Activated naive CD8-positive, alpha-beta T cell treated with anti-CD3 and anti-CD28 coated beads for 36 hours (primary cell): ENCODE data around the gene FADS3. TPM values are rescaled to one million over a fixed set of nuclear protein-coding genes. Genes with fewer than 3 reads are reported as not detected.

ENCODE experiments used
- DNase-seq: peaks from one replicate; pipeline ENCODE4 v3.0.0; 2021
- H3K27ac Mint-ChIP-seq: one replicate; pipeline ENCODE4 v1.8.0; 2022; ENCODE audit warnings: mild to moderate bottlenecking, moderate library complexity, mixed read lengths
- H3K27me3 Mint-ChIP-seq: one replicate; pipeline ENCODE4 v1.8.0; 2022; ENCODE audit warnings: mild to moderate bottlenecking, mixed read lengths
- H3K36me3 Mint-ChIP-seq: one replicate; pipeline ENCODE4 v1.8.0; 2021; ENCODE audit warnings: mild to moderate bottlenecking, mixed read lengths
- H3K4me1 Mint-ChIP-seq: one replicate; pipeline ENCODE4 v1.8.0; 2021; ENCODE audit warnings: mixed read lengths
- H3K4me3 Mint-ChIP-seq: one replicate; pipeline ENCODE4 v1.8.0; 2022; ENCODE audit warnings: mild to moderate bottlenecking, moderate library complexity, mixed read lengths
- H3K9me3 Mint-ChIP-seq: one replicate; pipeline ENCODE4 v1.8.0; 2022; ENCODE audit warnings: mixed read lengths
- total RNA-seq, 2 experiments: library from RNA; stranded (reverse); gene quantifications; one replicate each; pipeline ENCODE4 v1.2.3, GENCODE V29; 2021

Gene FADS3
- total RNA-seq, 2 experiments from 2014 or later, result 5.7 to 6.4 TPM

DNA sequence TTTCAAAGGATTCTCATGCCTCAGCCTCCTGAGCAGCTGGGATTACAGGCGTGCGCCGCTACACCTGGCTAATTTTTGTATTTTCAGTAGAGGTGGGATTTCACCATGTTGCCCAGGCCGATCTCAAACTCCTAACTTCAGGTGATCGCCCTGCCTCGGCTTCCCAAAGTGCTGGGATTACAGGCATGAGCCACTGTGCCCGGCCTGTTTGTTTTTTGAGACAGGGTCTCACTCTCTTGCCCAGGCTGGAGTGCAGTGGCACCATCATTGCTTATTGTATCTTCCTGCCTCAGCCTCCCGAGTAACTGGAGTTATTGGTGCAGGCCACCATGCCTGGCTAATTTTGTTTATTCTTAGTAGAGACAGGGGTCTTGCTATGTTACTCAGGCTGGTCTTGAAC lies 55.2 kb downstream of the FADS3 start:
- Mint-ChIP-seq H3K27ac (no peak overlapping the region), H3K36me3 (peaks cover 26% of the 10 kb centered on the region), H3K4me1 (peaks cover 15% of the 10 kb centered on the region)

DNA sequence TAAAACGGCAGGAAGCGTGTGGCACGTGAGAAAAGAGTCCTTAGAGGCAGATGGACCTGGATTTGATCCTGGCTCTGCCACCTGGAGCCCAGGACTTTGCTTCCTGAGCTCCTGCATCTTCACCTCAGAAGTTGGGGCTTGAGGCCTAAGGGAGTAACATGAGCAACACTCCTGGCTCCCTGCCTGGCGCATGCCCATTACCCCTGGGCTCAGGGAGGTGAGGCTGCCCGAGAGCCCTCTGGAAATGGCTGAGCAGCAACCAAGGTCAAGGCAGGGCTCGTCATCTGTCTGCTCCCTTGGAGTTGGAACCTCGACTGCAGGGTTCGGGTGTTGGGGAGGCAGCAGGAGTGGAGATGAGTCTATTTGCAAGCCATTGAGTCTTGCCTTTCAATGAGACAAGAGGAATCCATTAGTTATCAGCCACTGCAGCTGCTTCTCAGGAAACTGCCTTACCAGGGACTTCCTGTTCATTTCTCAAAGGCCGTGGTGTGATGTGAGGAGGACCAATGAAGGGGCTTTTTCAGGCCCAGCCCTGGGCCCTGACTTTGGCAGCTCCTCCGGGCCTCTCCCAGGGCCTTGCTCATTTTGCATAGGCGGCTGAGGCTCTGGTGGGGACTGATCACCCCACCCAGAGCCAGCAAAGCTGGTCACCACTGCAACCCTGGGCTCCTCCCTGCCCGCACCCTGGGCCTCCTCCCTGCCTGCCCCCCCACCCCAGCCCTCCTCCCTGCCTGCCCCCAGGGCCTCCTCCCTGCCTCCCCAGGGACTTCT lies 56.9 kb downstream of the FADS3 start:
- Mint-ChIP-seq H3K36me3 (peaks cover 23% of the 10 kb centered on the region), H3K9me3 (no peaks in the 10 kb centered on the region), H3K4me1 (peaks cover 20% of the 10 kb centered on the region), H3K27me3 (peaks cover 19% of the 10 kb centered on the region), H3K27ac (peak overlapping the region; percentile 87), H3K4me3 (peak overlapping the region; percentile 7)
- DNase-seq, result peak; percentile 74

More for the DNA sequence above, 55.2 kb downstream of the FADS3 start:
- Mint-ChIP-seq H3K27me3 (peaks cover 5% of the 10 kb centered on the region), H3K4me3 (no peak overlapping the region), H3K9me3 (no peaks in the 10 kb centered on the region)
- no peak for DNase-seq

DNA sequence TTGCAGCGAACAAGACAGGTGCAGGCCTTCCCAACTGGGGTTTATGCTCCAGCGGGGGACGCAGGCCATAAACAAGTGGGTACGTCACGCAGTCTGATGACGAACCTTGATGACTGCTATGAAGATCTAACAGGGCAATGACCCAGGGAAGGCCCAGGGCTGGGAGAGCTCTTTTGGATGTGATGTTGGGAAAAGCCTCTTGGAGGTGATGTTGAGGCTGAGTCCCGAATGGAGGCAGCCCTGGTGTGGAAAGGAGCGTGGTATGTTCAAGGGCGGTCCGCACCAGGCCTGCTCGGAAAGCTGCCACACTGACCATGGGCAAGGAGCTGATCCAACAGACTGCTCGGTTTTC lies 57.4 kb downstream of the FADS3 start:
- peaks cover 26% of the 10 kb centered on the region for H3K36me3 Mint-ChIP-seq
- DNase-seq, result no peak
- no peak overlapping the region for H3K4me3 Mint-ChIP-seq
- H3K4me1 Mint-ChIP-seq, result peaks cover 23% of the 10 kb centered on the region
- H3K27me3 Mint-ChIP-seq, result peaks cover 24% of the 10 kb centered on the region
- no peaks in the 10 kb centered on the region for H3K9me3 Mint-ChIP-seq
- peak overlapping the region; percentile 87 for H3K27ac Mint-ChIP-seq

DNA sequence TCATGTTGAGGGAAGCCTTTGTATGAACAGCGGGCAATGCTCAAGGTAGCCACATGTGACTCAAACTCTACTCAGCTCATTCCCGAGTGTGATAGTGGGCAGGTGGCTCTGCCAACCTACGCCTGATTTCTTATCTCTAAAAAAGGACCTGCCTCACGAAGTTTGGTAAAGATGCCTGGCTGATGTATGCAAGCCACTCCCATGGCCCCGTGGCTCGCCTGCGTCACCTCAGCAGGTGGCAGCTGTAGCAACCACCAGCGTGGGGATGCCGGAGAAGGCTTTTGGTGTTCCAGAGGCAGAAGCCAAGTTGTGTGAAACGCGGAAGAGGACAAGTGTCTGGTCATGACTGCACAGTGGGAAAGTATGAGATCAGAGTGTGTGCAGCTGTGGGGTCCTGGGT lies 57.9 kb downstream of the FADS3 start:
- peak overlapping the region; percentile 87 for H3K27ac Mint-ChIP-seq
- peaks cover 23% of the 10 kb centered on the region for H3K4me1 Mint-ChIP-seq
- peaks cover 27% of the 10 kb centered on the region for H3K36me3 Mint-ChIP-seq
- H3K27me3 Mint-ChIP-seq, result peaks cover 24% of the 10 kb centered on the region
- no peak for DNase-seq
- H3K4me3 Mint-ChIP-seq, result no peak overlapping the region
- no peaks in the 10 kb centered on the region for H3K9me3 Mint-ChIP-seq

DNA sequence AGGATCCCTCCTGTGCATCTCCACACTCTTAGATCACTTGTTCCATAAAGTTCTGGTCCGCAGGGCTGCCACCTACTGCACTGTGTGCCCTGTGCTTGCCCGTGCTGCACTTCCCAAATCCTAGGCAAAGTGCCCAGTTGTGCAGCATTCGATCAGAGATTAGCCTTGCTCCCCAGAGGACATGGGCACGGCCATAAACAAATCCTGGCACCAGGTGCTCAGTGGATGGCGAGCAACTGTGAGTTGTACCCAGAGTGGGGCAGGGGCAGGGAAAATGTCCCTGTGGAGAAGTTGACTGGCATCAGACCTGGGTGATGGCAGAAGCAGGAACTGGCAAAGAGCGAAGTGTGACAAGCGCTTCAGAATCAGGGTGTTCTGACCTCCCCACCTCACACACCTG lies 58.6 kb downstream of the FADS3 start:
- H3K4me3 Mint-ChIP-seq, result no peak overlapping the region
- H3K4me1 Mint-ChIP-seq, result peaks cover 23% of the 10 kb centered on the region
- H3K27ac Mint-ChIP-seq, result no peak overlapping the region
- DNase-seq, result no peak
- H3K27me3 Mint-ChIP-seq, result peaks cover 24% of the 10 kb centered on the region
- H3K9me3 Mint-ChIP-seq, result no peaks in the 10 kb centered on the region
- peaks cover 27% of the 10 kb centered on the region for H3K36me3 Mint-ChIP-seq

DNA sequence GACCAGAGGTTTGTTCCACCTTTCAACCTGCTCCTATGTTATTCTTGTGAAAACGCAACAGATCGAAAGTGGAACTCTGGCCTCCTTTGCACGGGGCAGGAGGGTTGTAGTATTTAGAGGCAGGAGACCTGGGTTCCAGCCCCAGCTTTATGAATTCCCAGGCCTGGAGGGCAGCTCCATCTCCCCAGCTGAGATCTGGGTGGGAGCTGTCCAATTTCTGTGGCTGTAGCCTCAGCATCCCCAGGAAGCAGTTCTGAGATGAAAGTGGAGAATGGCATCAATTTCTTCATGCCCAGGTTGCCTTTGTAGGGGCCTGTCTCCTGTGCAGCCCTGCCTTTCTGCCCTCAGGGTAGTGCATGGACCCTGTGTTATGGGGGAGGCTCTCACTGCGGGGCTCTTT lies 59.1 kb downstream of the FADS3 start:
- H3K27ac Mint-ChIP-seq, result no peak overlapping the region
- H3K4me3 Mint-ChIP-seq, result no peak overlapping the region

DNA sequence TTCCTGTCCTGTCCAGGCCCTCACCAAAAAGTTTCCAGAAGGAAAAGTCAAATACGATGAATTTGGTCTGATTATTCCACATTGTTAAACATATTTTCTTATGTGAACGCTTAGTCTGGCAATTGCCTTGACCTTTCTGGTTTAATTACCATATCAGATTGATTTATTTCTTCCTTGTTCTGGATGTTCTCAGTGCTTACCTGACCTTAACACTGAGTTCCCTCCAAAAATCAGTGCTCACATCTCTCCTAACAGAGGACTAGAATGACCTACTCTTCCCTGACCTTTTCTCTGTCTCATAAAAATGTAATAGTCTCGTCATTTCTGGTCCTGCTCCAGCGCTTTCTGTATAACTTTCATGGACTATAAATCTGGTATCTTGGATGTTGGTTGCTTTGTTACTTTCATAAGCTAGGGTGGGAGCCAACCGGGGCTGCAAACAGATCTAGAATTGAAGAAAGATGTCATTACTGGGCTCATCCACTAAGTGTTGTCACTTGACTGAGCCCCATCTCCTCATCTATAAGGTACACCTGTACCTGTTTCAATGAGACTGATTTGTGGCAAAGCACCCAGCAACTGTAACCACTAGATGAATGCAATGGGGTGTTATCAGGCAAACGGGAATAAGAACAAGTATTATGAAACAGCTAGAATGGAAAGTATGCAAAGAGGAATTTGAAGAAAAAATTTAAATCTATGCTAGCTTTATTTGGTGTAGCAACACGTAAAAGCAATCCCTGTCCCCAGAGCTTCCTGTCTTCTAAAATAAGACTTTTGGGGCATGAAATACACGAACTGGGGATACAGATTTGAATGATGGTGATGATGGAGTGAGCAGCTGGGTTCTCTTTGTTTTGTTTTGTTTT lies 60.9 kb downstream of the FADS3 start:
- Mint-ChIP-seq H3K4me1 (peaks cover 25% of the 10 kb centered on the region), H3K36me3 (peaks cover 27% of the 10 kb centered on the region), H3K27me3 (peaks cover 41% of the 10 kb centered on the region), H3K27ac (no peak overlapping the region), H3K9me3 (no peaks in the 10 kb centered on the region), H3K4me3 (peak overlapping the region; percentile 58)
- no peak for DNase-seq

More for the DNA sequence above, 59.1 kb downstream of the FADS3 start:
- DNase-seq, result no peak
- no peaks in the 10 kb centered on the region for H3K9me3 Mint-ChIP-seq
- H3K4me1 Mint-ChIP-seq, result peaks cover 24% of the 10 kb centered on the region
- H3K27me3 Mint-ChIP-seq, result peaks cover 26% of the 10 kb centered on the region
- H3K36me3 Mint-ChIP-seq, result peaks cover 28% of the 10 kb centered on the region

DNA sequence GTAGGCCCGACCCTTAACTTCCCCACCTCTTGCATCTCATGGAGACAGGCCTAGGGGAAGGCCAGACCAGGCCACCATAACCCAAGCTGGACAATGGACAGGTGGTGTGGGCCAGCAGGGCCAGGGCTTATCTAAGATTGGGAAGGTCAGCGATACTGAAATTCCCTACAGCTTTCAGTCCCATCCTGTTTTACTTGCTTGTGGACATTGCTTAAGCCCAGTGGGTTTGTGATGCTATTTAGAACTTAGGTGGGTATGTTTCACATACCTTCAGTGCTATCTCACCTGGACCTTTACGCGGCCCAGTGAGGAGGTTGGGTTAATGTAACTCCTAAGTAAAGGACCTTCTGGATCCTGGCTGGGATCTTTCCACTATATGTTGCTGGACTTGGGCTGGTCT lies 61.5 kb downstream of the FADS3 start:
- Mint-ChIP-seq H3K36me3 (peaks cover 27% of the 10 kb centered on the region), H3K27ac (no peak overlapping the region), H3K9me3 (no peaks in the 10 kb centered on the region), H3K27me3 (peaks cover 41% of the 10 kb centered on the region), H3K4me3 (peak overlapping the region; percentile 89), H3K4me1 (peaks cover 23% of the 10 kb centered on the region)
- no peak for DNase-seq

DNA sequence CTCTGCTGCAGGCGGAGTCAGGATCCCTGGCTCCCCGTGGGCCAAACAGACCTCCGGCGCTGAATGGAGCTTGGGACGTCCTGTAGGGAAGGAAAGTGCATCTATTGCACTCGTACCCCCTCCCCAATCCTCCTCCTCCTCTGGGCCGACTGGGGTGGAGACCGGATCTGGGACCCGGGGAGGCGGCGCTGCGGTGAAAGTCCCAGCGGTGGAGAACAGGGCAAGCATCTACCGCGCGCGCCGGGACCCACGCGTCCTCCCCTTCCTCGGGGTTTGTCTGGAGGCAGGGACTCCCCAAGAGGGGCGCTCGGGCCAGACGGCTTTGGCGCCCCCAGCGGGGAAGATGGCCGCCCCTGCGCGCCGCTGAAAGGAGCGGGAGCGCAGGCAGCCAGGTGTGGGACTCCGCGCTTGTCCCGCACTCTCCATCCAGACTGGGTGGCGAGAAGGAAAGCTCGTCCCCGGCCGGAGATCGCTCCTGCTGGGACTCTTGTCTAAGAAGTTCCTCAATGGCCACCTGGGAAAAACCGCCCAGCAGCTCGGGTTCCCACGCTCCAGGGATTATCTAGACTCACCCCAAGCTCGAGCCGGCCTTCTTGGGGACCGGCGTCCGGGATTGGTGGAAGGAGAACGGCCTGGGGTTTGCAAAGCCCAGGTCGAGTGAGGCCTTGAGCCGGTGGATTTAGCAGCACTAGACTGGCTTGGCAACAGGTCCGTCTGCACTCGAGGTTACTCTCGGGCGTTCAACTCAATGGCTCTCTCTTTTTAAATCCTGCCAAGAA lies 62.5 kb downstream of the FADS3 start:
- H3K36me3 Mint-ChIP-seq, result peaks cover 24% of the 10 kb centered on the region
- peak overlapping the region; percentile 55 for H3K27ac Mint-ChIP-seq
- peaks cover 45% of the 10 kb centered on the region for H3K27me3 Mint-ChIP-seq
- H3K4me1 Mint-ChIP-seq, result peaks cover 16% of the 10 kb centered on the region
- H3K4me3 Mint-ChIP-seq, result peak overlapping the region; percentile 89
- DNase-seq, result peak; percentile 65
- no peaks in the 10 kb centered on the region for H3K9me3 Mint-ChIP-seq

DNA sequence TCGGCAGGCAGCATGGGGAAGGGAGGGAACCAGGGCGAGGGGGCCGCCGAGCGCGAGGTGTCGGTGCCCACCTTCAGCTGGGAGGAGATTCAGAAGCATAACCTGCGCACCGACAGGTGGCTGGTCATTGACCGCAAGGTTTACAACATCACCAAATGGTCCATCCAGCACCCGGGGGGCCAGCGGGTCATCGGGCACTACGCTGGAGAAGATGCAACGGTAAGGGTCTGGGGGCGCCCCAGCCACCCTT lies 63.0 kb downstream of the FADS3 start:
- Mint-ChIP-seq H3K4me1 (peaks cover 12% of the 10 kb centered on the region), H3K27me3 (peaks cover 45% of the 10 kb centered on the region), H3K27ac (peak overlapping the region; percentile 75), H3K36me3 (peaks cover 19% of the 10 kb centered on the region), H3K4me3 (peak overlapping the region; percentile 89), H3K9me3 (no peaks in the 10 kb centered on the region)
- no peak for DNase-seq

DNA sequence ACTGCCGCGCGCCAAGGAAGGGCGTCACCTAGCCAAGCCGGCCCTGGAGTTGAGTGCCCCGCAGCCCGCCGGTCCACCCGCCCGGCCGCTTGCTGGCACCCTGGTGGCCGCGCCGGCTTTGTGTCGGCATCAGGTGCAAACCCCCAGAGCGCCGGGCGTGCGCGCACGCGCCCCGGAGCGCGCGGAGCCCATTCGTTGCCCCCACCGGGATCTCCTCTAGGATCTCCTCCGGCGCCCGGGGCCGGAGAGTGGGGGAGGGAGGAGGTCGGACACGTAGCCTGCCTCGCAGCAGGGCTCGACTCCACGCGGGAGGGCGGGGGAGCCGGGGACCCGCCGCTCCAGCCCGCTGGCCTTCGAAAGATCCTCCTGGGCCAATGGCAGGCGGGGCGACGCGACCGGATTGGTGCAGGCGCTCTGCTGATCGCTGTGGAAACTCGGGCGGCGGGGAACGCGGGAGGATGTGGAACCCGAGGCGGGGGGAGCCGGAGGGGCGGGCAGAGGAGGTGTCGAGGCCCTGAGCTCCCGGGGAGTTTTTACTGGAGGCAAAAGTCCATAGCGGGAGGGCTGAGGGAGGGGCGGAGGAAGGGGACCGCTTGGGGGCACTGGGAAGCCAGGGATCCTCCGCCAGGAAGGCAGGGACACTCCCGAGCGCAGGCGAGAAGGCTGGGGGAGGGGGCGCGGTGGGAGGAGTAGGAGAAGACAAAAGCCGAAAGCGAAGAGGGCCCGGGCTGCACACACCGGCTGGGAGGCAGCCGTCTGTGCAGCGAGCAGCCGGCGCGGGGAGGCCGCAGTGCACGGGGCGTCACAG lies 63.6 kb downstream of the FADS3 start, which contains the start of gene FADS2:
Gene FADS2 (plus strand): TSS at position 730 of the 808 bp plus-strand sequence. CDS start 91 bp downstream, outside the sequence.
- H3K27ac Mint-ChIP-seq, result peak within 1 kb of the TSS; percentile 75
- H3K9me3 Mint-ChIP-seq, result no peaks in the 10 kb centered on the region
- peaks cover 48% of the 10 kb centered on the region for H3K27me3 Mint-ChIP-seq
- H3K4me3 Mint-ChIP-seq, result peak within 1 kb of the TSS; percentile 89
- peaks cover 19% of the 10 kb centered on the region for H3K36me3 Mint-ChIP-seq
- peaks cover 12% of the 10 kb centered on the region for H3K4me1 Mint-ChIP-seq
- DNase-seq, result peak; percentile 87

DNA sequence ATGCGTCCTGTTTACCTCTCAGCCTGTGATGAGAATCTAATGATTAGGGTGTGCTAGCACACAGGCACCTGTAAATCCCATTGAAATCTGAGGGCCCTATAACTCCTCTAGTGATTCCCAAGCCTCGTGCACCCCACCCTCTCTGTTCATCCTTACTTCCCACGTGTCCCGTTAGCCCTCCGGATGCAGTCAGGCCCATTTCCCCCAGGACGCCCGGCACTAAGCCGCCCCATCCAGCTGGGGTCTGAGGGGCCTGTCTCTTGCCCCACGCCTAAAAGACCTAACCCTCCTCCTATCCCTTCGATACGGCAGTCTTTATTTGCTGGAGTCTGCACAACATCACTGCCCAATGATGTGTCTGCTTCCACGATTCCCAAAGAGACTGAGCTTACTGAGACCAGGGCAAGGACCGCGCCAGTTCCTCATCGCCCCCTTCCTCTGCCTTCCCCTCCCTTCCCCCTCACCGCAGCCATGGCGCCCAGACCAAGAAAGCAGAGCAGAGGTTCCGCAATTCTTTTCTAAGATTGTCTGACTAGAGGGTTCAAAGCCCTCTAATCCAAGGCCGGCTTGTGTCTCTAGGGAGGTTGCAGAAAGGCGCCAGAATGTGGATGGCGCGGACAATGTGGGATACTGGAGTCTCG lies 64.3 kb downstream of the FADS3 start:
- Mint-ChIP-seq H3K36me3 (peaks cover 19% of the 10 kb centered on the region), H3K4me3 (peak overlapping the region; percentile 89), H3K27me3 (peaks cover 51% of the 10 kb centered on the region), H3K4me1 (peaks cover 12% of the 10 kb centered on the region), H3K9me3 (no peaks in the 10 kb centered on the region), H3K27ac (peak overlapping the region; percentile 55)
- no peak for DNase-seq
